ENCODE measurements around the gene POC5. TPM values are rescaled to one million over a fixed set of nuclear protein-coding genes. Genes with fewer than 3 reads are reported as not detected.

POC5 gene
- total and polyA plus RNA-seq, 2 experiments from 2014 or later = 16.2 to 25.9 TPM

- Histone ChIP-seq H3K4me3 (no peak overlapping the region), H3K36me3 (ENCODE audit: insufficient read depth) (no peaks in the 10 kb centered on the region), H2AFZ (no peak overlapping the region), H3K4me1 (ENCODE audit: insufficient read depth) (no peaks in the 10 kb centered on the region), H3K27me3 (ENCODE audit: insufficient read depth) (no peaks in the 10 kb centered on the region), H3K79me2 (replicated peaks; ENCODE audit: insufficient read depth) (no peaks in the 10 kb centered on the region), H4K20me1 (replicated peaks; ENCODE audit: insufficient read depth) (no peaks in the 10 kb centered on the region), H3K27ac (ENCODE audit: low read depth) (no peak overlapping the region), H3K9me2 (ENCODE audit: insufficient read depth) (no peaks in the 10 kb centered on the region), H3F3A (replicated peaks; ENCODE audit: low read depth) (no peaks in the 10 kb centered on the region), H3K4me2 (no peak overlapping the region)
- Mint-ChIP-seq H3K9me3 (peaks cover 2% of the 10 kb centered on the region; the same call in 1 of the 3 replicates), H3K27me3 (ENCODE audit: insufficient read depth, low read depth, poor library complexity) (peaks cover 3% of the 10 kb centered on the region), H3K27ac (no peak overlapping the region), H3K36me3 (ENCODE audit: low read depth) (no peaks in the 10 kb centered on the region), H3K4me3 (no peak overlapping the region), H3K4me1 (peaks cover 2% of the 10 kb centered on the region; the same call in 1 of the 3 replicates)
- ATAC-seq = no peak
- TF ChIP-seq CREB1 (CRISPR knock-in tag; IDR thresholded peaks at IDR 0.05; ENCODE audit: low read depth) (no peak), ZNF462 (CRISPR knock-in tag; IDR thresholded peaks at IDR 0.05) (no peak), JUNB (IDR thresholded peaks at IDR 0.05; ENCODE audit: unreplicated experiment) (no peak), EZH2 (IDR thresholded peaks at IDR 0.05; ENCODE audit: low read depth, unreplicated experiment) (no peak), ZNF114 (CRISPR knock-in tag; IDR thresholded peaks at IDR 0.05) (no peak), ETS1 (IDR thresholded peaks at IDR 0.05) (no peak), NANOG (IDR thresholded peaks at IDR 0.05; ENCODE audit: borderline replicate concordance) (no peak), STAT1 (IDR thresholded peaks at IDR 0.05; ENCODE audit: unreplicated experiment) (no peak), ZNF331 (CRISPR knock-in tag; IDR thresholded peaks at IDR 0.05; ENCODE audit: low read depth) (no peak), EZH2phosphoT487 (IDR thresholded peaks at IDR 0.05; ENCODE audit: unreplicated experiment) (no peak), POLR2AphosphoS5 (IDR thresholded peaks at IDR 0.05; ENCODE audit: low read depth) (no peak)
- TF ChIP-seq, protein P1, sequence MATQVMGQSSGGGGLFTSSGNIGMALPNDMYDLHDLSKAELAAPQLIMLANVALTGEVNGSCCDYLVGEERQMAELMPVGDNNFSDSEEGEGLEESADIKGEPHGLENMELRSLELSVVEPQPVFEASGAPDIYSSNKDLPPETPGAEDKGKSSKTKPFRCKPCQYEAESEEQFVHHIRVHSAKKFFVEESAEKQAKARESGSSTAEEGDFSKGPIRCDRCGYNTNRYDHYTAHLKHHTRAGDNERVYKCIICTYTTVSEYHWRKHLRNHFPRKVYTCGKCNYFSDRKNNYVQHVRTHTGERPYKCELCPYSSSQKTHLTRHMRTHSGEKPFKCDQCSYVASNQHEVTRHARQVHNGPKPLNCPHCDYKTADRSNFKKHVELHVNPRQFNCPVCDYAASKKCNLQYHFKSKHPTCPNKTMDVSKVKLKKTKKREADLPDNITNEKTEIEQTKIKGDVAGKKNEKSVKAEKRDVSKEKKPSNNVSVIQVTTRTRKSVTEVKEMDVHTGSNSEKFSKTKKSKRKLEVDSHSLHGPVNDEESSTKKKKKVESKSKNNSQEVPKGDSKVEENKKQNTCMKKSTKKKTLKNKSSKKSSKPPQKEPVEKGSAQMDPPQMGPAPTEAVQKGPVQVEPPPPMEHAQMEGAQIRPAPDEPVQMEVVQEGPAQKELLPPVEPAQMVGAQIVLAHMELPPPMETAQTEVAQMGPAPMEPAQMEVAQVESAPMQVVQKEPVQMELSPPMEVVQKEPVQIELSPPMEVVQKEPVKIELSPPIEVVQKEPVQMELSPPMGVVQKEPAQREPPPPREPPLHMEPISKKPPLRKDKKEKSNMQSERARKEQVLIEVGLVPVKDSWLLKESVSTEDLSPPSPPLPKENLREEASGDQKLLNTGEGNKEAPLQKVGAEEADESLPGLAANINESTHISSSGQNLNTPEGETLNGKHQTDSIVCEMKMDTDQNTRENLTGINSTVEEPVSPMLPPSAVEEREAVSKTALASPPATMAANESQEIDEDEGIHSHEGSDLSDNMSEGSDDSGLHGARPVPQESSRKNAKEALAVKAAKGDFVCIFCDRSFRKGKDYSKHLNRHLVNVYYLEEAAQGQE (IDR thresholded peaks at IDR 0.05; ENCODE audit: unreplicated experiment) = no peak
- TF ChIP-seq, protein P2, sequence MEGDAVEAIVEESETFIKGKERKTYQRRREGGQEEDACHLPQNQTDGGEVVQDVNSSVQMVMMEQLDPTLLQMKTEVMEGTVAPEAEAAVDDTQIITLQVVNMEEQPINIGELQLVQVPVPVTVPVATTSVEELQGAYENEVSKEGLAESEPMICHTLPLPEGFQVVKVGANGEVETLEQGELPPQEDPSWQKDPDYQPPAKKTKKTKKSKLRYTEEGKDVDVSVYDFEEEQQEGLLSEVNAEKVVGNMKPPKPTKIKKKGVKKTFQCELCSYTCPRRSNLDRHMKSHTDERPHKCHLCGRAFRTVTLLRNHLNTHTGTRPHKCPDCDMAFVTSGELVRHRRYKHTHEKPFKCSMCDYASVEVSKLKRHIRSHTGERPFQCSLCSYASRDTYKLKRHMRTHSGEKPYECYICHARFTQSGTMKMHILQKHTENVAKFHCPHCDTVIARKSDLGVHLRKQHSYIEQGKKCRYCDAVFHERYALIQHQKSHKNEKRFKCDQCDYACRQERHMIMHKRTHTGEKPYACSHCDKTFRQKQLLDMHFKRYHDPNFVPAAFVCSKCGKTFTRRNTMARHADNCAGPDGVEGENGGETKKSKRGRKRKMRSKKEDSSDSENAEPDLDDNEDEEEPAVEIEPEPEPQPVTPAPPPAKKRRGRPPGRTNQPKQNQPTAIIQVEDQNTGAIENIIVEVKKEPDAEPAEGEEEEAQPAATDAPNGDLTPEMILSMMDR (conservative IDR thresholded peaks at IDR 0.05; ENCODE audit: low read depth in 2 of 2) = no peak
- DNase-seq (ENCODE audit: low spot score) = no peak
Measured at GRCh38 chr5:75640395-75640794, 76.8 kb downstream of the POC5 start.

Measured in GM23338 (cell line).